ENCODE results near the gene KCTD1.

GRCh38 chr18:26432651-26433424 lies 115.5 kb downstream of the KCTD1 start:
- no peak for TF ChIP-seq CTCF (IDR thresholded peaks at IDR 0.05)
- TF ChIP-seq POLR2A (IDR thresholded peaks at IDR 0.05), result no peak

Data from body of pancreas (tissue), 4 donors.